Hematopoietic multipotent progenitor cell treated with erythropoietin and hydrocortisone succinate and interleukin-3 and kit ligand, for 8 days (in vitro differentiated cells): ENCODE measurements around the gene GSTCD.

ENCODE experiments used
- DNase-seq: peaks from one replicate; pipeline ENCODE4 v3.0.0-alpha.2; 2015

The GSTCD gene

GRCh38 chr4:105894660-105895582, 186.3 kb downstream of the GSTCD start, which contains the start of gene NPNT:
NPNT (plus strand) TSS chr4:105895471; CDS start chr4:105895653, 182 bp downstream.
- no peak for DNase-seq

- DNase-seq: no peak
Measured at GRCh38 chr4:105895583-105896460, 187.2 kb downstream of the GSTCD start.

- DNase-seq: no peak
Measured at GRCh38 chr4:105896461-105896942, 187.9 kb downstream of the GSTCD start.
